HG03457 (cell line): Measurements from ENCODE around the gene FERMT3.

Source experiments
- ATAC-seq: cut with Tn5 transposase; IDR thresholded peaks from one replicate; pipeline ENCODE4 v1.9.1; 2021; ENCODE audit warnings: moderate number of reproducible peaks; ENCODE audit not compliant: unreplicated experiment

Gene FERMT3

GRCh38 chr11:64219354-64219684 lies 12.8 kb downstream of the FERMT3 start:
- no peak for ATAC-seq

- no peak for ATAC-seq
These were observed 13.2 kb downstream of the FERMT3 start for GRCh38 chr11:64219755-64220154.

GRCh38 chr11:64220271-64220670 lies 13.8 kb downstream of the FERMT3 start:
- ATAC-seq: no peak

- ATAC-seq: no peak
These were observed 14.3 kb downstream of the FERMT3 start for GRCh38 chr11:64220798-64221197.

GRCh38 chr11:64222651-64223000 lies 16.1 kb downstream of the FERMT3 start:
- ATAC-seq: no peak

- ATAC-seq: no peak
These were observed 16.6 kb downstream of the FERMT3 start for GRCh38 chr11:64223001-64223651.

- no peak for ATAC-seq
These were observed 17.8 kb downstream of the FERMT3 start for GRCh38 chr11:64224151-64224890.

GRCh38 chr11:64224891-64225607 lies 18.5 kb downstream of the FERMT3 start:
- ATAC-seq: no peak

GRCh38 chr11:64225608-64226506 lies 19.3 kb downstream of the FERMT3 start, which contains the start of the genes NUDT22 and TRPT1:
NUDT22 (plus strand) TSS chr11:64226274; CDS start chr11:64226653, 379 bp downstream.
TRPT1 (minus strand) TSS chr11:64226186; CDS start chr11:64225860, 326 bp downstream.
- ATAC-seq: no peak

- ATAC-seq: no peak
These were observed 20.1 kb downstream of the FERMT3 start for GRCh38 chr11:64226507-64227051.

GRCh38 chr11:64227405-64227956 lies 21.0 kb downstream of the FERMT3 start:
- ATAC-seq: no peak

- no peak for ATAC-seq
These were observed 22.7 kb downstream of the FERMT3 start for GRCh38 chr11:64229090-64229743.

GRCh38 chr11:64229744-64230170 lies 23.2 kb downstream of the FERMT3 start:
- no peak for ATAC-seq

GRCh38 chr11:64230171-64230984 lies 23.9 kb downstream of the FERMT3 start, which contains the start of gene DNAJC4:
DNAJC4 (plus strand) TSS chr11:64230548; CDS start chr11:64230855, 307 bp downstream.
- ATAC-seq: peak; percentile 39

- no peak for ATAC-seq
These were observed 24.5 kb downstream of the FERMT3 start for GRCh38 chr11:64230985-64231365.

- no peak for ATAC-seq
These were observed 25.0 kb downstream of the FERMT3 start for GRCh38 chr11:64231546-64231945.

GRCh38 chr11:64232182-64232966 lies 25.9 kb downstream of the FERMT3 start:
- no peak for ATAC-seq

GRCh38 chr11:64232967-64233315 lies 26.4 kb downstream of the FERMT3 start:
- no peak for ATAC-seq
